Activated CD4-positive, CD25-positive, alpha-beta regulatory T cell treated with anti-CD3 and anti-CD28 coated beads, Interleukin-2, amount 50 U/mL, for 72 hours (primary cell): Measurements from ENCODE around the gene TUBB3.
"Not testable (repeated sequence)": the region's sequence is repeated elsewhere in the genome, so short reads cannot be mapped to it uniquely, and the experiment has no call there.

Source experiments
- DNase-seq: peaks from one replicate; pipeline ENCODE4 v3.0.0; 2021

TUBB3 gene

DNA sequence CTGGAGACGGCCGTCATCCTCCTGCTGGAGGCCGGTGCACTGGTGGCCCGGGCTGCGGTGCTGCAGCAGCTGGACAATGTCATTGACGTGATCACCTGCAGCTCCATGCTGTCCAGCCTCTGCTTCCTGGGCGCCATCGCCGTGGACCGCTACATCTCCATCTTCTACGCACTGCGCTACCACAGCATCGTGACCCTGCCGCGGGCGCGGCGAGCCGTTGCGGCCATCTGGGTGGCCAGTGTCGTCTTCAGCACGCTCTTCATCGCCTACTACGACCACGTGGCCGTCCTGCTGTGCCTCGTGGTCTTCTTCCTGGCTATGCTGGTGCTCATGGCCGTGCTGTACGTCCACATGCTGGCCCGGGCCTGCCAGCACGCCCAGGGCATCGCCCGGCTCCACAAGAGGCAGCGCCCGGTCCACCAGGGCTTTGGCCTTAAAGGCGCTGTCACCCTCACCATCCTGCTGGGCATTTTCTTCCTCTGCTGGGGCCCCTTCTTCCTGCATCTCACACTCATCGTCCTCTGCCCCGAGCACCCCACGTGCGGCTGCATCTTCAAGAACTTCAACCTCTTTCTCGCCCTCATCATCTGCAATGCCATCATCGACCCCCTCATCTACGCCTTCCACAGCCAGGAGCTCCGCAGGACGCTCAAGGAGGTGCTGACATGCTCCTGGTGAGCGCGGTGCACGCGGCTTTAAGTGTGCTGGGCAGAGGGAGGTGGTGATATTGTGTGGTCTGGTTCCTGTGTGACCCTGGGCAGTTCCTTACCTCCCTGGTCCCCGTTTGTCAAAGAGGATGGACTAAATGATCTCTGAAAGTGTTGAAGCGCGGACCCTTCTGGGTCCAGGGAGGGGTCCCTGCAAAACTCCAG, 3.4 kb upstream of the TUBB3 start:
- DNase-seq, result no peak

DNA sequence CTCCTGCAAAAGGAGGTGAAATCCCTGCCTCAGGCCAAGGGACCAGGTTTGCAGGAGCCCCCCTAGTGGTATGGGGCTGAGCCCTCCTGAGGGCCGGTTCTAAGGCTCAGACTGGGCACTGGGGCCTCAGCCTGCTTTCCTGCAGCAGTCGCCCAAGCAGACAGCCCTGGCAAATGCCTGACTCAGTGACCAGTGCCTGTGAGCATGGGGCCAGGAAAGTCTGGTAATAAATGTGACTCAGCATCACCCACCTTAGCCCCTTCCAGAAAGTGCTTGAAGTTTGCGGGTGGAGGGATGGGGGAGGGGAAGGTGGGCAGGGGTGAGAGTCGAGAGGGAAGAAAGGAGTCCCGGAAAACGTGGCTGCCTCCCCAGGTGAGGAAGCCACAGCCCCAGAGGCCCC, 2.4 kb upstream of the TUBB3 start:
- DNase-seq, result no peak

GRCh38 chr16:89921131-89921701, 1.9 kb upstream of the TUBB3 start:
- DNase-seq, result no peak

DNA sequence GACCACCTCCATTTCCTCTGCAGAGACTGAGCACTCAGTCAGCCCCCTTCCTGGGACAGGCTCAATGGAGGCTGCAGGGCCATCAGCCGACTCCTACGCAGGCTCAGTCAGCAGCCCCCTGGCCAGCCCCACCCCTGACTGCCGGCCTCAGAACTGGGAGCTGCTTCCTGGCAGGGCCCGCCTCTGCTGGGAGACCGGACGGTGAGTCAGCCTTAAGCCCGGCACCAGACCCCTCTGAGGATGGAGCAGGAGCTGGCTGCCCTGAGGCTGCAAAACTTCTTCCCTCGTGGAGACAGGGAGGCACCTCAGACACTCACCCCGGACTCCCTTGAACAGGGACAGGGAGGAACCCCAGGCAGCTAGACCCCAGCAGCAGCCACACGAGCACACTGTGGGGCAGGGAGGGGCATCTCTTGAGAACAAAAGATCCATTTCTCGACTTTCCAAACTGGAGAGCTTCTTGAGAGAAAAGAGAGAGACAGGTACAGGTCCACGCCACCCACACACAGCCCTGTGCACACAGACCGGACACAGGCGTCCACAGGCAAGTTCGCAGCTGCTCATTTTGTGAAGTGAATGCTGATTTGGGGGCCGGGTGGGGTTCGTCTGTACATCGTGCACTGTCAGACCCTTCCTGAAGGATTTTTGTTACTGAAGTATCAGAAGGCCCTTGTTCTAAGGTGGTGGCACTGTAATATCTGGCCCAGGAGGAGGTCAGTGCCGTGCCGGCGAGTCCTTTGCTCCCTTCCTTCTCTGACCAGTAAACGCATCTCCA, 1.3 kb upstream of the TUBB3 start:
- no peak for DNase-seq

DNA sequence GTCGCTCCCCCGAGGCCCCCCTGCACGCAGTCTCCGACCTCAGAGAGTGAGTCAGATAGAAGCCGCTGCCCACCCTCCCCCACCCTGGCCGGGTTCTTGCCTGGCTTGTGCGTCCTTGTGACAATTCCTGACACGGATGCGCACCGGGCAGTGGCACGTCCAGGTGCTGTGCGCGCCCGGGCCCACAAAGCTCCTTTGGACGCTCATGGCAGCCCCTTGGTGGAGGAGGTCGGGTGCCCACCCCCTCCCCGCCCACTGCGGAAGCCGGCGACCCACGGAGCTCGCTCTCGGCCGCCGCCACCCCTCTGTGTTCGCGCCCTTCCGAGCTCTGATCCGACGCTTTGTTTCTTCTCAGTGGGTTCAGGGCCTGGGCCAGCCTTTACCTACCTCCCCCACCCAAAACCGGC, 662 bp upstream of the TUBB3 start:
- no peak for DNase-seq

- no peak for DNase-seq
Measured at GRCh38 chr16:89923640-89924296, 626 bp downstream of the TUBB3 start.

- DNase-seq, result no peak
Measured at GRCh38 chr16:89924297-89924924, 1.3 kb downstream of the TUBB3 start.

- DNase-seq, result no peak
Measured at GRCh38 chr16:89924925-89925307, 1.8 kb downstream of the TUBB3 start.

DNA sequence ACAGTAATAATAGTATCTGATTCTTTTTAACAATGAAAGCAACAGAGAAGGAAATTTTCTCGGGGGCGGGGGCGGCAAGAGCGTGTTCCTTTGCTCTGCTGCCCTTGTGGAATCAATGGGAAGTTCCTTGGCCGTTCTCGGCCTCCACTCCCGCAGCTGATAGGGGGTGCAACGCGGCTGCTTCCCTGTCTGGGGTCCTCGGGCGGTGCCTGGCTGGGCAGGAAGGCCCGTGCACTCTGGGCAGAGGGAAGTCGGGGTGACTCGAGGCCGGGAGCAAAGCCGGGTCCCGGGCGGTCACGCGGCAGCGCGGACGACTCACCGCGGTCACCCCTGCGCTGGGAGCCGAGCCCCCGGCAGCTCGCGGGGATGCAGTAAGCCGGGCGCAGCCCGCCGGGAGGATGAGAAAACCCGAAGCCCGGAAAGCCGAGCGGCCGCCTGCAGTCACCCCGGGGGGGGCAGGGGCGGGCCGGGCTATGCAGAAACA, 2.5 kb downstream of the TUBB3 start:
- no peak for DNase-seq

DNA sequence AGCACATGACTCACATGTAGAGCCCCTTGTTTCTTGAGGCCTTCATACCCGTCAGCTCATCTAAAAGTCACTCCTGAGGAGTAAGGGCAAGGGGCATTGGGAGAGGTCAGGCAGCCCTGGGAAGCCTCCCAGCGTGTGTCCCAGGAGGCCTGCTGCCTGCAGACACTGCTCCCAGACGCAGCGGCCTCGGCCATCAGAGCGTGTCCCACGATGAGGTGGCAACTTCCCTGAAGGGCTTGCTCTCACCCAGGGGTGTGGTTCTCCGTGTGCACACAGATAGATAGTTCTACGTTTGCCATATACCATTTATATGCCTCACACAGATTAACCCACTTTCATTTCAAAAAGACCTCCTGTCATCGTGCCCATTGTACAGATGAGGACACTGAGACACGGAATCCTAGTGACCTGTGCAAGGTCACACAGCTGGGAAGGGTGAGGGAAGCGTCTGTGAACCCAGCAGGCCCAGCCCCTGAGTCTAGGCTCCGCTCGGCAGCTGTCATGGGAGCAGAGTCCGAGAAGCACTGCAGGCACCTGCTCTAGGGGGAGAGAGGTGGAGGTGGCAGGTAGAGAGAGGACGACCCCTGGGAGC, 8.3 kb downstream of the TUBB3 start:
- no peak for DNase-seq

DNA sequence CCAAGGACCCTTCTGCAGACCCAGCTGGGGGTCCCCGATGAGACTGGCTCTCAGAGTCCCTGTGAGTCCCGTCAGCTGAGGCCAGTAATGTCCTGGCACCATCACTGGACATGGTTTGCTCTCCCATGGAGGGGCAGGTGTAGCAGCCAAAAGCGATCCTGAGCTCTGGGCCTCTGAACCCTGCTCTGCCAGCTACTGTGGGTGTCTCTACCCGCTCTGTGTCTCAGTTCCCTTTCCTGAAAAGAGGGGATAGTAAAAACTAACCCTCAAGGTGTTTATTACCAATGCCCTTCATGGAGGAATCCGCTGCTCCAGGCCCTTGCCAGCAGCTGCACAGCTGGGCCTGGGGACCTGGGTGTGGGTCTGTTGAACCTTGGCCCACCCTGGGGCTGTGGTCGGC, 8.8 kb downstream of the TUBB3 start:
- DNase-seq, result no peak

DNA sequence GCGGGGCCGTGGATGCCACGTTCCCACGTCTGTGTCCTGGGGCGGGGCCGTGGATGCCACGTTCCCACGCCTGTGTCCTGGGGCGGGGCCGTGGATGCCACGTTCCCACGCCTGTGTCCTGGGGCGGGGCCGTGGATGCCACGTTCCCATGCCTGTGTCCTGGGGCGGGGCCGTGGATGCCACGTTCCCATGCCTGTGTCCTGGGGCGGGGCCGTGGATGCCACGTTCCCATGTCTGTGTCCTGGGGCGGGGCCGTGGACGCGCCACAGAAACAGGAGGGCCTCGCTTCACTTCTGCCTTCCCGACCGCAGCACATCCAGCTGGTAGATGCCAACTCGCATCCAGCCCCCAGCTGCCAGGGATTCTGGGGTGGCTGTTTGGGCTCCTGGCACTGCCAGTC, 10.9 kb downstream of the TUBB3 start:
- DNase-seq, result not testable (repeated sequence)

DNA sequence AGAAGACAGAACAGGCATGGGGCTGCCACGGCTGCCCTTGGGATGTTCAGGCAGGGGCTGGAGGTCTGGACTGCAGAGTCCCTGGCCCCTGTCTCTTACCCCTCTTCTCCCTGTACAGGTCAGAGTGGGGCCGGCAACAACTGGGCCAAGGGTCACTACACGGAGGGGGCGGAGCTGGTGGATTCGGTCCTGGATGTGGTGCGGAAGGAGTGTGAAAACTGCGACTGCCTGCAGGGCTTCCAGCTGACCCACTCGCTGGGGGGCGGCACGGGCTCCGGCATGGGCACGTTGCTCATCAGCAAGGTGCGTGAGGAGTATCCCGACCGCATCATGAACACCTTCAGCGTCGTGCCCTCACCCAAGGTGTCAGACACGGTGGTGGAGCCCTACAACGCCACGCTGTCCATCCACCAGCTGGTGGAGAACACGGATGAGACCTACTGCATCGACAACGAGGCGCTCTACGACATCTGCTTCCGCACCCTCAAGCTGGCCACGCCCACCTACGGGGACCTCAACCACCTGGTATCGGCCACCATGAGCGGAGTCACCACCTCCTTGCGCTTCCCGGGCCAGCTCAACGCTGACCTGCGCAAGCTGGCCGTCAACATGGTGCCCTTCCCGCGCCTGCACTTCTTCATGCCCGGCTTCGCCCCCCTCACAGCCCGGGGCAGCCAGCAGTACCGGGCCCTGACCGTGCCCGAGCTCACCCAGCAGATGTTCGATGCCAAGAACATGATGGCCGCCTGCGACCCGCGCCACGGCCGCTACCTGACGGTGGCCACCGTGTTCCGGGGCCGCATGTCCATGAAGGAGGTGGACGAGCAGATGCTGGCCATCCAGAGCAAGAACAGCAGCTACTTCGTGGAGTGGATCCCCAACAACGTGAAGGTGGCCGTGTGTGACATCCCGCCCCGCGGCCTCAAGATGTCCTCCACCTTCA, 11.7 kb downstream of the TUBB3 start:
- no peak for DNase-seq

DNA sequence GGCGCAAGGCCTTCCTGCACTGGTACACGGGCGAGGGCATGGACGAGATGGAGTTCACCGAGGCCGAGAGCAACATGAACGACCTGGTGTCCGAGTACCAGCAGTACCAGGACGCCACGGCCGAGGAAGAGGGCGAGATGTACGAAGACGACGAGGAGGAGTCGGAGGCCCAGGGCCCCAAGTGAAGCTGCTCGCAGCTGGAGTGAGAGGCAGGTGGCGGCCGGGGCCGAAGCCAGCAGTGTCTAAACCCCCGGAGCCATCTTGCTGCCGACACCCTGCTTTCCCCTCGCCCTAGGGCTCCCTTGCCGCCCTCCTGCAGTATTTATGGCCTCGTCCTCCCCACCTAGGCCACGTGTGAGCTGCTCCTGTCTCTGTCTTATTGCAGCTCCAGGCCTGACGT, 12.5 kb downstream of the TUBB3 start:
- not testable (repeated sequence) for DNase-seq

- no peak for DNase-seq
Measured at GRCh38 chr16:89936034-89936433, 12.9 kb downstream of the TUBB3 start.

GRCh38 chr16:89936508-89936907, 13.4 kb downstream of the TUBB3 start:
- DNase-seq, result no peak

- no peak for DNase-seq
Measured at GRCh38 chr16:89936981-89937380, 13.8 kb downstream of the TUBB3 start.

DNA sequence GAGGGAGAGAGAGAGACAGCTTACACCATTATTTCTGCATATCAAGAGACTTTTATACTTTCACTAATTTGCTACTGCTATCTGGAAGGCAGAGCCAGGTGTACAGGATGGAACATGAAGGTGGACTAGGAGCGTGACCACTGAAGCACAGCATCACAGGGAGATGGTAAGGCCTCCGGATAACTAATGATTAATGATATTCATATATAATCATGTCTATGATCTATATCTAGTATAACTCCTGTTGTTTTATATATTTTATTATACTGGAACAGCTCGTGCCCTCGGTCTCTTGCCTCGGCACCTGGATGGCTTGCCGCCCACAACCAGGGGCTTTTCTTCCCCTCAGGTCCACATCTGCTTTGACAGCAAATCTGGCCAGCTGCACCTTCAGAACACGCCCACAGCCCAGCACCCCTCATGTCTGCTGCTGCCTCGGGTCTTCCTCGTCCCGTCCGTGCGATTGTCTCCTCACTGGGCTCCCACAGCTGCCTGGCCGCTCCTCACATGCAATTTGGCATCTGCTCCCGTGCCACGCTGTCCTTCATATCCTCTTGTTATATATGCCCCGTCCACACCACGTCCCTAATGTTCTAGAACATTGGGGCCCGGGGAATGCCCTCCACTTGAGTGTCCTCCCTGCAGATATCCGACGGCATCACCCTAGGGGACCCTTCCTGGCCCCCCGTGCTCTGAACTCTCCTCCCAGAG, 15.2 kb downstream of the TUBB3 start:
- DNase-seq, result no peak

- DNase-seq, result no peak
Measured at GRCh38 chr16:89944773-89945172, 21.6 kb downstream of the TUBB3 start.

GRCh38 chr16:89945654-89946053, 22.5 kb downstream of the TUBB3 start:
- no peak for DNase-seq
